Osteocyte (in vitro differentiated cells): Measurements from ENCODE around the gene APOM. TPM values are rescaled to one million over a fixed set of nuclear protein-coding genes. Genes with fewer than 3 reads are reported as not detected.

Source experiments
- DNase-seq: peaks from one replicate; pipeline ENCODE4 v3.0.0; 2021; ENCODE audit warnings: mixed read lengths; ENCODE audit not compliant: unreplicated experiment; ENCODE audit errors: extremely low spot score
- H3K27ac Mint-ChIP-seq: one replicate; pipeline ENCODE4 v1.8.0; 2021; ENCODE audit warnings: mild to moderate bottlenecking, mixed read lengths; ENCODE audit not compliant: unreplicated experiment
- H3K27me3 Mint-ChIP-seq: one replicate; pipeline ENCODE4 v1.8.0; 2021; ENCODE audit warnings: mixed read lengths; ENCODE audit not compliant: unreplicated experiment
- H3K36me3 Mint-ChIP-seq: one replicate; pipeline ENCODE4 v1.8.0; 2021; ENCODE audit warnings: mixed read lengths; ENCODE audit not compliant: unreplicated experiment
- H3K4me1 Mint-ChIP-seq: one replicate; pipeline ENCODE4 v1.8.0; 2021; ENCODE audit warnings: mixed read lengths; ENCODE audit not compliant: unreplicated experiment
- H3K4me3 Mint-ChIP-seq: one replicate; pipeline ENCODE4 v1.8.0; 2021; ENCODE audit warnings: mild to moderate bottlenecking, moderate library complexity, mixed read lengths; ENCODE audit not compliant: unreplicated experiment
- H3K9me3 Mint-ChIP-seq: one replicate; pipeline ENCODE4 v1.8.0; 2021; ENCODE audit warnings: mixed read lengths; ENCODE audit not compliant: unreplicated experiment
- CTCF ChIP-seq: fragments of 200-600 bp; sonication (generic); IDR thresholded peaks from 2 replicates; pipeline ENCODE4 v1.5.0; 2021; ENCODE audit warnings: antibody characterized with exemption, mild to moderate bottlenecking, moderate library complexity
- total RNA-seq: library from RNA; stranded (reverse); gene quantifications from 2 replicates; pipeline ENCODE4 v1.2.1, GENCODE V29; 2021

Gene APOM
- total RNA-seq, 1 donor from 2014 or later: 4.0 TPM

DNA sequence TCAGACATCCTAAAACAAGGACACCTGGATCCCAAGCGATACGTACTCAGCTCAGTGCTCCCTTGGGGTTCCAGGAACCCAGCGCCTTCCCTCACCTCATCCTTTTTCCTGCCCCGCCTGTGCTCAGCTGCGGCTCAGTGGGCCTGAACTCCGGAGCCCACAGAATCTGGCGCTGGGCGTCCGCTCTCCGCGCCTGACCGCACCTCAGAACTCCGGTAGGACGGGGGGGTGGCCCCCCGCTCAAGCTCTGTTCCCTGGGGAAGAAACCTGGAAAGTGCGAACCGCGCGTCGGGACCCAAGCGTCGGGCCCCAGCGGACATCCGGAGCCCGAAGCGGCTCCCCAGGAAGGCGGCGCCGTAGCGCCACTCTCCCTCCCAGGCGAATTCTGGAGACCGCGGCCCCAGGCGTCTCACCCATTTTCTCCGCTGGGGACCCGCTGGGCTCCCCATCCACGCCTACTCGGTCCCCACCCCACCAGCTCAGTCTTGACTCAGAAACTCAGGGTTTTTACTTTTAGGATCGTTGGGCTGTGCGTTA, 25.5 kb downstream of the APOM start:
- peak overlapping the region; percentile 73 for H3K4me3 Mint-ChIP-seq
- H3K9me3 Mint-ChIP-seq: no peaks in the 10 kb centered on the region
- no peak for DNase-seq
- peaks cover 5% of the 10 kb centered on the region for H3K36me3 Mint-ChIP-seq
- H3K27ac Mint-ChIP-seq: peak overlapping the region; percentile 90
- no peak for TF ChIP-seq CTCF
- H3K4me1 Mint-ChIP-seq: peaks cover 16% of the 10 kb centered on the region
- no peaks in the 10 kb centered on the region for H3K27me3 Mint-ChIP-seq

DNA sequence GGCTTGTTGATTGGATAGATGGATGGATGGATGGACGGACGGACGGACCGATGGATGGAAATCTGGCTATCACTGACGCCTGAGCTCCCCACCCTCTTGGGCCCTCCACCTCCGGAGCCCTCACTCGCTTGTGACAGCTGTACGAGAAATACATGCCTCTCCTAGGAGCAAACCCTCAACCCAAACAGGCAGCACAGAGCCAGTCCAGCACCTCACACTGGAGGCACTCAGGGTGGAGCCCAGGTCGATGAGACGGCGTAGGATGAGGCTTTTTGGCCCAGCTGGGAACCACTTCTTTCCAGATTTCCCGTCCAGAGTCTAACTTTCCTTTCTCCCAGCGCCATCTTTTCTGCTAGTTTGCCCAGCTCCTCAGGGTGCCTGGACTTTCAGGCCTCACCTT, 27.9 kb downstream of the APOM start:
- Mint-ChIP-seq H3K36me3 (peaks cover 17% of the 10 kb centered on the region), H3K27ac (no peak overlapping the region), H3K4me1 (peaks cover 16% of the 10 kb centered on the region), H3K9me3 (no peaks in the 10 kb centered on the region), H3K4me3 (no peak overlapping the region), H3K27me3 (no peaks in the 10 kb centered on the region)
- no peak for DNase-seq
- no peak for TF ChIP-seq CTCF

- DNase-seq: no peak
- Mint-ChIP-seq H3K9me3 (no peaks in the 10 kb centered on the region), H3K27me3 (no peaks in the 10 kb centered on the region), H3K4me1 (peaks cover 2% of the 10 kb centered on the region), H3K4me3 (no peak overlapping the region), H3K27ac (no peak overlapping the region), H3K36me3 (peaks cover 27% of the 10 kb centered on the region)
- TF ChIP-seq CTCF: no peak
Measured at GRCh38 chr6:31686483-31686882, 30.8 kb downstream of the APOM start.

- Mint-ChIP-seq H3K27me3 (no peaks in the 10 kb centered on the region), H3K36me3 (peaks cover 27% of the 10 kb centered on the region), H3K4me1 (no peaks in the 10 kb centered on the region), H3K9me3 (no peaks in the 10 kb centered on the region), H3K27ac (no peak overlapping the region), H3K4me3 (no peak overlapping the region)
- no peak for DNase-seq
- no peak for TF ChIP-seq CTCF
Measured at GRCh38 chr6:31687321-31687720, 31.6 kb downstream of the APOM start.

GRCh38 chr6:31687860-31688693, 32.4 kb downstream of the APOM start:
- TF ChIP-seq CTCF: no peak
- Mint-ChIP-seq H3K27ac (no peak overlapping the region), H3K36me3 (peaks cover 32% of the 10 kb centered on the region), H3K4me3 (no peak overlapping the region), H3K4me1 (no peaks in the 10 kb centered on the region), H3K27me3 (no peaks in the 10 kb centered on the region), H3K9me3 (no peaks in the 10 kb centered on the region)
- no peak for DNase-seq
